ENCODE results near the gene CD1B.
A peak's percentile ranks its signal among the peaks of the same experiment; 100 is the strongest.
"Not testable (repeated sequence)": the region's sequence is repeated elsewhere in the genome, so short reads cannot be mapped to it uniquely, and the experiment has no call there.

The CD1B gene

DNA sequence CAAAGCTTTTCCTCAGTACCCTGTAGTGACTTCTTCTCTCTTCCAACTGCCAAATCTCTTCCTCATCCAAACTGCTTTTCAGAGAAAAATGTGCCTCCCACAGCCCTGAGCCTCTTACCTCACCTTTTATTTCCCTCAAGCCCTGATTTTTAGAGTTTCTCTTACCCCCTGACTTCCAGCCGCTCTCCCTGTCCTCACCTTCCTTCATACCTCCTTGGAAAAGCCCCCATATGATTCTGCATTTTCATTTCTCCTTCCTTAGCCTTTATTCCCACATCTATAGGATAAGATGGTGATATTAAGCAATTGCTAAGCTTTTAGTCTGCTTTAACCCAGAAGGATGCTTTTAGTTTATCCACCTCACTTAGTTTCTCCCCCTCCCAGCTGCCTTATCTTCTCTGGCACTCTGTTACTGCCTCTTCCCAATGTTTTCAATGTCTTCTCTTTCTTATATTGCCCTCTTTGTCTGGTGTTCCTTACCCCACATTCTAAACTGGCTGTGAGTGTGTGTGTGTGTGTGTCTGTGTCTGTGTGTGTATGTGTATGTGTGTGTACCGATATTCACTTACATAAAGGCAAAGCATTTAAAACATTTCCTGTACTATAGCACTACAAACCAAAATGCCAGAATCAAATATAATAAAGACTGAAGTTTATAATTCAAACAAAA is at the start of gene CD1B:
Gene CD1B (minus strand): TSS at position 51 of the 670 bp plus-strand sequence. CDS start 108 bp downstream, outside the sequence.
- no peak for DNase-seq

GRCh38 chr1:158374860-158375259 is 43.5 kb upstream of the CD1B start:
- DNase-seq, result no peak

GRCh38 chr1:158374101-158374500 is 42.8 kb upstream of the CD1B start:
- not testable (repeated sequence) for DNase-seq

DNA sequence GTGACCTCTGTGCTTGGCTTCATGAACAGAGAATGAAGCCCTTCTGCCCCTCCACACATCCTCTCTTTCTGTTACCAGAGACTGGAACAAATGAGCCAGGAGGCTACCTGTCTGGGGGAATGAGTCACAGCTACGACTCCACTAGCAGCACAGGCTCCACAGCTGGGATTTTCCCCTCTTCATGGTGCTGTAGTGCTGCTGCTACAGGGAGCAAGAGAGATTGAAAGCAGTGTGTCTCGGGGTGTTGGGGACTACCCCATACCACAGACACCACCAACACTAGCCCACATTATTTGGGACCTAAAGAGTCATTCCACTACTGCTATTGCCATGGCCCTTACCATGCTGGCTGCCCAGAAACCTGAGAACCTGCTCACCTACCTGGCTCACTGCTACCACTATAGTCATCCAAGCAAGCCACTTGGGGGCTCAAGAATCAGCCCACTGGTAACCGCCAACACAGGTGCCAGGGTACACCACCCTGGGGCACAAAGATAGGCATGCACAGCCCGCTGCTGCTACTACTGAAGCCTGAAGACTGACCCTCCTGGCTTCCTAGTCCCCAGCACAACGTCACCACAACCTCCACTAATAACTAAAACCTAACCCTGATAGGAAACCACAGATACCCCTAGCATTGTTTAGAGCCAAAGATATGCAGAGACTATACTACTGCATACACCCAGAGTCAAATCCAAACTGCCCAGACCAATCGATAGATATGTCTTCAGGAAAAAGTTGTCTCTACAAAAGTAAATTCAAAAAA is 40.0 kb upstream of the CD1B start:
- peak; percentile 19 to 42 for DNase-seq

GRCh38 chr1:158366783-158367182 is 35.5 kb upstream of the CD1B start:
- DNase-seq, result no peak

- no peak for DNase-seq
These were observed 31.6 kb upstream of the CD1B start for GRCh38 chr1:158362941-158363340.

DNA sequence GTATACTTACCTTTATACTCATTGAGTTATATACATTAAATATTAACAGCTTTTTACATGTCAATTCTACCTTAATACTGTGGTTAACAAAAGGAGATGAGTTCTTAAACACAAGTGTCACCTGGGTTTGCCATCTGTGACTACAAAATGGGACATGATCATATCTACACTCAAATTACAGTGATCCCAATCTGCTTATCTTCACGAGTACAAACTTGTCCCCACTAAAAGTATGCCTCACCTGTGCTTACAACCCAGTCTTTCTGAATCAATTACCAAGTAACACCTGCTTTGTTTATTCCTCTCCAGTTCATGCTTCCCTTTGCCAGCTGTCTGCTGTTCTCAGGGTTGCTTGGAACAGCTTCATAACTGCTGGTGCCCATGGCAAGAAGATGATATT is 31.2 kb upstream of the CD1B start:
- no peak for DNase-seq

DNA sequence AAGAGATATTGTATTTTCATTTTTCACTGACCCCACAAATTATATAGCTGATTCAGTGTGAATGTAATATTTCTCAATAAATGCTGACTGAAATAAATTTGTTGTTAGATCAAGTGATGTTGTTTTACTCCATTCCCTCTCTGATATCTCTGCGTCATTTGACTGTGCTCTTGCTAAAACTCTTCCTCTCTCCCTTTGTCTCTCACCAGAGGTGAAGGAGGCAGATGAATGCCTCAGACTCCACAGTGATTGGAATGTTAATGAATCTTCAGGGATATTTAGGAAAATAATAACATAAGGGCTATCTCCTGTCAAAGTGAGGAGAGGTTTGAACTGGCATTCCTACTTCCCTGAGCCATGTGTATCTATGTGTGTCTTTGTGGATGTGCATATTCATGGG is 26.1 kb upstream of the CD1B start:
- DNase-seq, result no peak

DNA sequence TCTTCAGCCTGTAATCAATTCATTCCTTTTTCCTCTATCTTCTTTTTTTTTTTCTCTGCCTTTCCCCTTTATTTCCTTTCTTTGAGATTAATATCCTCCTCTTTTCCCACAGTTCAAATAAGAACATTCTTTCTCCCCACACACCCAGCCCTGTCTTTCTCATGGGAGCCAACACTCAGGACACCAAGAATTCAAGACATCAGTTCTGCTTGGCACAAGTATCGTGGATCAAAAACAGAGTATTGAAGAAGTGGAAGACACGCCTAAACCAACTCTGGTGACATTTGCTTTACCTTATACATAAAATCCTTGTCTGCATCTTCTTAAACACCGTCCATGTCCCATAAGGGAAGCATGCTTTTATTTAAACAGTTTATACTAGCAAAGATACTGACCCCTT is 25.3 kb upstream of the CD1B start:
- no peak for DNase-seq

- DNase-seq, result no peak
These were observed 24.5 kb upstream of the CD1B start for GRCh38 chr1:158355773-158356285.

DNA sequence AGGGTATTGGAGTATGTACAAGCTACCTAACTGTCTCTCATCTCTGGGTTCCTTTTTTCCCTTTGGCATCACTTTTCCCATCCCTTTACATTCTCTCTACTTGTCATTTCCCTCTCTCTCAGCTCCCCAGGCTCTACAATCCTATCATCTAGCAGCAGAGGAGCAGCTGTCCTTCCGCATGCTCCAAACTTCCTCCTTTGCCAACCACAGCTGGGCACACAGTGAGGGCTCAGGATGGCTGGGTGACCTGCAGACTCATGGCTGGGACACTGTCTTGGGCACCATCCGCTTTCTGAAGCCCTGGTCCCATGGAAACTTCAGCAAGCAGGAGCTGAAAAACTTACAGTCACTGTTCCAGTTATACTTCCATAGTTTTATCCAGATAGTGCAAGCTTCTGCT is 22.9 kb upstream of the CD1B start:
- DNase-seq, result no peak

DNA sequence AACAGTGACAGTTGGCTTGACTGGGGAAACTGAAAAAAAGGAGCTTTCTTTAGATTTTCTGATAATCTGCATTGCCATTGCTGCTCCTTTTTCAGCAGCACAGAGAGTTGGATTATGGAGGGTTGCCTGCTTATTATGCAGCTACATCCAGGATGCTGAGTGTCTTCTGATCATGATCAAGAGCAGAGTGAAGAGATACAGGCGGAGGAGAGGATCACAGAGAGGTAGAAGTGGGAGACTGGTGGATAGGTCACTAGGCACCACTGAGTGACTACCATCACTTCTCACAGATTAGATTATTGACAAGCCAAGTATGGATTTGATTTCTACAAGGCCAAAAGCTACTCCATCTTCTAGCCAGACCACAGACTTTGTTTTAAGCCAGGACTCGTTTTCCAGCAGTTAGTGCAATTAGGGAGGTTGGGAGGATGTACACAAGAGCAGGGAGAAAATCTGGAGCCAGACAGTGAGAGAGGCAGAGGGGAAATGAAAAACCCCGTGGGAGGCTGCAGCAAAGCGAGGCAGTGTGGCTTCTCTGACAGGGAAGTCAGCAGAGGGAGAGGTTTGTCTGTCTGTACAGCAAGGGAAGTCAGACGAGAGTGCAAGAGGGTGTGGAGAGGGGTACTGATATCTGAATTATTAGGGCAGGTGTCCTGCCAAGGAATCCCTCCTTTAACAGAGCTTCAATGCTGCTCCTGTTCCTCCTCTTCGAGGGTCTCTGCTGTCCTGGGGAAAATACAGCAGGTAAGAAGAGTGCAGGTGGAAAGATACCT is 22.2 kb upstream of the CD1B start, which contains the start of gene CD1E:
Gene CD1E (plus strand): TSS at position 592 of the 773 bp plus-strand sequence. CDS start 95 bp downstream, at position 687.
- no peak for DNase-seq

- DNase-seq, result not testable (repeated sequence)
These were observed 17.6 kb upstream of the CD1B start for GRCh38 chr1:158348946-158349345.

DNA sequence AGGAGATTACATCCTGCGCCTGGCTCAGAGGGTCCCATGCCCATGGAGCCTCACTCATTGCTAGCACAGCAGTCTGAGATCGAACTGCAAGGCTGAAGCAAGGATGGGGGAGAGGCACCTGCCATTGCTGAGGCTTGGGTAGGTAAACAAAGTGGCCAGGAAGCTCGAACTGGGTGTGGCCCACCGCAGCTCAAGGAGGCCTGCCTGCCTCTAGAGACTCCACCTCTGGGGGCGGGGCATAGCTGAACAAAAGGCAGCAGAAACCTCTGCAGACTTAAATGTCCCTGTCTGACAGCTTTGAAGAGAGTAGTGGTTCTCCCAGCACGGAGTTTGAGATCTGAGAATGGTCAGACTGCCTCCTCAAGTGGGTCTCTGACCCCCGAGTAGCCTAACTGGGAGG is 5.1 kb upstream of the CD1B start:
- DNase-seq, result not testable (repeated sequence)

- DNase-seq, result no peak
These were observed 3.8 kb upstream of the CD1B start for GRCh38 chr1:158335213-158335532.

DNA sequence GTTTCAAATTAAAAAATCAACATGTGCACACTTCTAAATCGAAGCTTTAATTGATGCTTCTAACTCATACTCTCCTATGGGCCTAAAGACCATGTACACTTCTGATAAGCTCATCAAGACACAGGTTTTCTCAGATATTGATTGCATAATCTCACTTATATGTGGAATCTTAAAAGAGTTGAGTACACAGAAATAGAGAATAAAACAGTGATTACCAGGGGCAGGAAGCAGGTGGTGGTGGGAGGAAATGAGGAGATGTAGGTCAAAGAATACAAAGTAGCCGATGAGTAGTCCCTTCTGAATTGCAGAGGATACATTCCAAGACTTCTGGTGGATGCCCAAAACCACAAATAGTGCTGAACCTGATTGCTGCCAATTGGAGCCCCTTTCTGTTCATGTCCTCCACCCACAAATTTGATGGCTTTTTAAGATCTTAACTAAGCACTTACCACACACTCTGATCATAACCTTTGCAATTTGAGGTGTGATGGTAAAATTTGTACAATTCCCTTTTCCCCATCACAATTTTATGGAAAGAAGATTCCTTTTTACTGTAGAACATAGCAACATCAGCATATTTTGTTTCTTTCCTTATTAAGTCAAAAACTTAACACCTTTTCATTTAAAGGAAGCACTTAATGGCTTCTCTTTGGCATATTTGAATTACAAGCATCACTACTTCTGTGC is 3.3 kb upstream of the CD1B start:
- no peak for DNase-seq

DNA sequence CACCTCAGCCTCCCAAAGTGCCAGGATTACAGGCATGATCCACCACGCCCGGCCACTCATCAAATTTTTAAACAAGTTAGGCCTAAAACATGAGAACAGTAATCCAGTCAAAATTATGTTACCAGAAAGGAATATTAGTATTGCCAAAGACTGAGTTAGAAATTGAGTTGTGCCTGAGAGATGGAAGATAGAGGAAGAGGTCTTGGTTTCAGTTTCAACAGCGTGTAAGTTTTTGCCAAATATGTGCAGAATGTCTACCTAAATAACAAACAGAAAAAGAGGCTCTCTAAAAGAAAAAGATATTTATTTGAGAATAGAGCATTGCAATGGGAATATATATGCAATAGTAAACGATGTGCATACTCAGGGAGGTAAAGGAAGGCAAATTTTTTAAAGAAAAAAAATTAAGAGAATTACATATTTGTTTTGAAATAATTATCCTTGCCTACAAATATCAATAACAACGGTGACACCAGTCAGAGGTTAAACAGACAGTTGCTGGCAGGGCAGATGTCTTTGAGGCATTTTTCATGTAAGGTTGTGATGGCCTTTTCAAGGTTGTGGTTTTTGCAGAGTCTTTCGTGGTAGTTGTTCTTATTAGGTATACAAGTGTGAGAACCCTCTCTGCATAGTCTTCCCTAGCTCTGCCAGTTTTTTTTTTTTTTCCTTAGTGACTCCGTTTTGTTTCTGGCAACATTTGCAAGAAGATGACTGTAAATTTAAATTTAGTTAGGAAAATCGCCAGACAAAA is 2.2 kb upstream of the CD1B start:
- no peak for DNase-seq

GRCh38 chr1:158331106-158331425 is 265 bp downstream of the CD1B start:
- DNase-seq, result no peak

GRCh38 chr1:158330391-158331105 is 783 bp downstream of the CD1B start:
- DNase-seq, result no peak

DNA sequence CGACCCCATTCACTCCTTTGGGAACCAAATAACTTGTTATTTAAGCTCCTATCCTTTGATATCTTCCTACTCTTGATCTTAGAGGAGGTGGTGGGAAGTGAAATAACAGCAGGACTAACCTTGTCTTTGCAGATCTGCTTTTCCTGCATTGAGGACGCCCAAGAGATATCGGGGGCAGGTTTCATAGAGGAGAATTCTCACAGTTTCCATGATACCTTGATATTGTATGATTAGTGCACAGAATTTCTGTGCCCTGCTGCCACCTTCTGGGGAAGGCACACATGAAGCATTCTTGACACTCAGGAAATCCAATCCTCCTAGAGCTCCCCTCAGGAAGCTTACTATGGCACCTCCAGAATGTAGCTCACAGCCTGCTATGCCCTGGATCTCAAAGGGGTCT is 1.6 kb downstream of the CD1B start:
- DNase-seq, result peak in 1 of 2 donors; percentile 22

- DNase-seq, result no peak
These were observed 2.0 kb downstream of the CD1B start for GRCh38 chr1:158329300-158329699.

DNA sequence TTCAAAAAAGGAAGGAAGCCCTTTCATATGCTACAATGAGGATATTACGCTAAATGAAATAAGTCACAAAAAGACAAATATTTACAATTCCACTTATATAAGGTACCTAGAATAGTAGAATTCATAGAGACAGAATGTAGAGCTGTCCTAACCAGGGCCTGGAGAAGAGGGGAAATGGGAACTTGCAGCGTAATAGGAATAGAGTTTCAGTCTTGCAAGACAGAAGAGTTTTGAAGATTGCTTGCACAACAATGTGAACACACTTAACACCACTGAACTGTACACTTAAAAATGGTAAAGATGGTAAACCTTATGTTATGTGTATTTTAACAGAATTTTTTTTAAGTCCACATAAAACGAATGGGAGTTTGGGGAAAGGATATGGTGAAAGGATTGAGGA is 2.9 kb downstream of the CD1B start:
- no peak for DNase-seq

All from stimulated activated CD4-positive, alpha-beta T cell treated with anti-CD3 and anti-CD28 coated beads, Interleukin-2, amount 100 ng/mL, for 24 hours (primary cell).